Activated B cell treated with CpG ODN at 0.5 μM for 24 hours (primary cell): ENCODE results near the gene TNFRSF14. TPM values are rescaled to one million over a fixed set of nuclear protein-coding genes. Genes with fewer than 3 reads are reported as not detected.

ENCODE experiments used
- ATAC-seq: fragments of 200-7000 bp; cut with Tn5 transposase; one replicate; pipeline ENCODE4 v1.10.0; 2021; ENCODE audit warnings: low read depth, mild to moderate bottlenecking, moderate library complexity
- CTCF ChIA-PET: fragments of 350-600 bp; sonication (Branson Sonifier 250); formaldehyde crosslinking; loops from one replicate; lab custom pipeline; 2021; ENCODE audit warnings: antibody characterized with exemption; lab: Charles Lee
- POLR2A ChIA-PET: fragments of 350-600 bp; sonication (Branson Sonifier 250); formaldehyde crosslinking; loops from one replicate; lab custom pipeline; 2021; ENCODE audit warnings: antibody characterized with exemption; lab: Charles Lee
- DNase-seq: peaks from one replicate; pipeline ENCODE4 v3.0.0; 2022
- H3K27ac Mint-ChIP-seq: one replicate; pipeline ENCODE4 v1.8.0; 2020; ENCODE audit warnings: mixed read lengths
- H3K27me3 Mint-ChIP-seq: one replicate; pipeline ENCODE4 v1.8.0; 2021; ENCODE audit warnings: mixed read lengths
- H3K36me3 Mint-ChIP-seq: one replicate; pipeline ENCODE4 v1.8.0; 2021; ENCODE audit warnings: low read depth, mixed read lengths
- H3K4me1 Mint-ChIP-seq: one replicate; pipeline ENCODE4 v1.8.0; 2021; ENCODE audit warnings: mixed read lengths
- H3K4me3 Mint-ChIP-seq: one replicate; pipeline ENCODE4 v1.8.0; 2020; ENCODE audit warnings: mild to moderate bottlenecking, mixed read lengths
- H3K9me3 Mint-ChIP-seq: one replicate; pipeline ENCODE4 v1.8.0; 2020; ENCODE audit warnings: mixed read lengths
- intact Hi-C: fragments of 100-400 bp; cut with micrococcal nuclease; formaldehyde crosslinking; loops from one replicate; pipeline ENCODE4 v1.15.1; 2024
- total RNA-seq: library from RNA; stranded (reverse); gene quantifications from 2 replicates; pipeline ENCODE4 v1.2.3, GENCODE V29; 2022
- TF ChIP-seq, protein P1 (sequence below): fragments of 200-600 bp; IDR thresholded peaks from one replicate; pipeline ENCODE4 v1.8.0; 2022; ENCODE audit warnings: antibody characterized with exemption, mild to moderate bottlenecking

TNFRSF14 gene
- total RNA-seq, 1 donor from 2014 or later: 148 TPM

DNA sequence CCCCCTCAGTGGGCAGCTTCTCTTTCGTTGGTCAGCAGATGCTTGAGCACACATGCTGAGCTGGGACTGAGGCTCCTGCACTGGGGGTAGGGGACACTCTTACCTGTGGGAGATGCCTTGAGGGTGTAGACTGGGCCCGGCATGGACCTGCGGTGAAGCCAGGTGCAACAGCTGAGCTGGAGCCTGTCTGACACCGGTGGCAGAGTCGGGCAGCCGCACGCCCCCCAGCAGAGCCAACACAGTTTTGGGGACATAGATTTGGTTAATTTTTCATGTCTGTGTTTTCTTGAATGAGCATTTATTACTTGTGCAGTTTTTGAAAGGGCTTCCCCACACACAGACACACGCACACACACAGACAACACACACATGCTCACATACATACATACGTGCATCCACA, 20.2 kb upstream of the TNFRSF14 start:
- DNase-seq (no peak), ATAC-seq (no peak)
- TF ChIP-seq, protein P1, sequence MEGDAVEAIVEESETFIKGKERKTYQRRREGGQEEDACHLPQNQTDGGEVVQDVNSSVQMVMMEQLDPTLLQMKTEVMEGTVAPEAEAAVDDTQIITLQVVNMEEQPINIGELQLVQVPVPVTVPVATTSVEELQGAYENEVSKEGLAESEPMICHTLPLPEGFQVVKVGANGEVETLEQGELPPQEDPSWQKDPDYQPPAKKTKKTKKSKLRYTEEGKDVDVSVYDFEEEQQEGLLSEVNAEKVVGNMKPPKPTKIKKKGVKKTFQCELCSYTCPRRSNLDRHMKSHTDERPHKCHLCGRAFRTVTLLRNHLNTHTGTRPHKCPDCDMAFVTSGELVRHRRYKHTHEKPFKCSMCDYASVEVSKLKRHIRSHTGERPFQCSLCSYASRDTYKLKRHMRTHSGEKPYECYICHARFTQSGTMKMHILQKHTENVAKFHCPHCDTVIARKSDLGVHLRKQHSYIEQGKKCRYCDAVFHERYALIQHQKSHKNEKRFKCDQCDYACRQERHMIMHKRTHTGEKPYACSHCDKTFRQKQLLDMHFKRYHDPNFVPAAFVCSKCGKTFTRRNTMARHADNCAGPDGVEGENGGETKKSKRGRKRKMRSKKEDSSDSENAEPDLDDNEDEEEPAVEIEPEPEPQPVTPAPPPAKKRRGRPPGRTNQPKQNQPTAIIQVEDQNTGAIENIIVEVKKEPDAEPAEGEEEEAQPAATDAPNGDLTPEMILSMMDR: no peak
- Mint-ChIP-seq H3K36me3 (no peaks in the 10 kb centered on the region), H3K9me3 (no peaks in the 10 kb centered on the region), H3K4me3 (no peak overlapping the region), H3K4me1 (peaks cover 2% of the 10 kb centered on the region), H3K27ac (no peak overlapping the region), H3K27me3 (peaks cover 18% of the 10 kb centered on the region)
- intact Hi-C loops: no loop called here
- ChIA-PET CTCF (no interaction called here), POLR2A (interaction anchor here (0.6 to 3.1 kb wide), 3 partner anchors 9 to 50 kb away, joined by 3 to 10 read pairs (median 3); partner anchors contain the start of gene TNFRSF14)

DNA sequence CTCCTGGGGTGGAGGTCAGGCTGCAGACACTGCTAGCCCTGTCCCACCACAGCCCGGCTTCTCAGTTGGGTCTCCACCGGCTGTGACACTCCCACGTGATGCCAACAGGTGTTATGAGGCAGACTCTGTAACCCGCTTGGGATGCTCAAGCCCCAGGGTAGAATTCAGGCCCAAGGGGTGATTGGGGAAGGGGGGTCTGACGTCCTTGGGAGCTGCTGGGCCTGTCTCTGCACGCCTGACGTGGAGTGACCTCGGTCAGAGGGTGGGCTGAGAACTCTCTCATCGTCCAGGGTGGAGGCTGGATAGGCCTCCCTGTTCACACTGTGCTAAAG, 18.4 kb upstream of the TNFRSF14 start:
- TF ChIP-seq, protein P1: no peak
- POLR2A ChIA-PET: interaction anchor here (1.0 kb wide), 1 partner anchor 119 kb away, joined by 5 read pairs; no protein-coding TSS in a partner anchor
- Mint-ChIP-seq H3K36me3 (no peaks in the 10 kb centered on the region), H3K27me3 (peaks cover 15% of the 10 kb centered on the region), H3K27ac (no peak overlapping the region), H3K4me3 (no peak overlapping the region), H3K9me3 (no peaks in the 10 kb centered on the region), H3K4me1 (peaks cover 2% of the 10 kb centered on the region)
- CTCF ChIA-PET: no interaction called here
- intact Hi-C loops: no loop called here
- DNase-seq (no peak), ATAC-seq (no peak)

DNA sequence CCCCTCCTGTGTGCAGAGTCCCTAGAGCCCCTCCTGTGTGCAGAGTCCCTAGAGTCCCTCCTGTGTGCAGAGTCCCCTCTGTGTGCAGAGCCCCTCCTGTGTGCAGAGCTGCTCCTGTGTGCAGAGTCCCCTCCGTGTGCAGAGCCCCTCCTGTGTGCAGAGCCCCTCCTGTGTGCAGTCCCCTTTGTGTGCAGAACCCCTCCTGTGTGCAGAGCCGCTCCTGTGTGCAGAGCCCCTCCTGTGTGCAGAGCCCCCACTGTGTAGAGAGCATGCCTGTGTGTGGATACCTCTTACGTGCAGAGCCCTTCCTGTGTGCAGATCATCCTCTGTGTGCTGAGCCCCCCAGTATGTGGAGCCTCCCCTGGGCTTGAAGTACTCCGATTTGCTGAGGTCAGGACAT, 17.8 kb upstream of the TNFRSF14 start:
- DNase-seq: no peak
- TF ChIP-seq, protein P1: no peak
- ChIA-PET CTCF (no interaction called here), POLR2A (interaction anchor here (1.0 to 1.1 kb wide), 2 partner anchors 12 to 119 kb away, joined by 4 to 5 read pairs; partner anchors contain the start of gene PANK4)
- Mint-ChIP-seq H3K4me1 (peaks cover 2% of the 10 kb centered on the region), H3K36me3 (no peaks in the 10 kb centered on the region), H3K4me3 (no peak overlapping the region), H3K9me3 (no peaks in the 10 kb centered on the region), H3K27ac (no peak overlapping the region), H3K27me3 (peaks cover 12% of the 10 kb centered on the region)
- intact Hi-C loops: no loop called here
- ATAC-seq: no peak

DNA sequence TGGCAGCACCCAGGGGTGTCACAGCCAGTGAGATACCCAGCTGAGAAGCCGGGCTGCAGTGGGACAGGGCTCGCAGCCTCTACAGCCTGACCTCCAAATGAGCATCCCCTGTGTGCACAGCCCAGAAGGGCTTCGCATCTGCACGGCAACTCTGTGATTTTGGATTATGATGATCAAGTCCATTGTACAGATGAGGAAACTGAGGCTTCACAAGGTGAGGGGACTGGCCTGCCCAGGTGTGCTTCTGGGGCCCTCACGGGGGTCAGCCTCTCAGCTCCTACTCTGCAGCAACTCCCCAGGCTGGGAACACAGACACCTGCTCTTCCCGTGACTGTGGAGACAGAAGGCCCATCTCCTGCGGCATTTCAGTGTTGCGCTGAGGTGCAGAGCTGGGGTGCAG, 17.3 kb upstream of the TNFRSF14 start:
- Mint-ChIP-seq H3K27ac (no peak overlapping the region), H3K36me3 (no peaks in the 10 kb centered on the region), H3K4me3 (no peak overlapping the region), H3K9me3 (no peaks in the 10 kb centered on the region), H3K27me3 (peaks cover 11% of the 10 kb centered on the region), H3K4me1 (peaks cover 2% of the 10 kb centered on the region)
- ChIA-PET CTCF (no interaction called here), POLR2A (interaction anchor here (1.1 kb wide), 1 partner anchor 13 kb away, joined by 4 read pairs; the partner anchor contains the start of gene PANK4)
- no peak for DNase-seq
- ATAC-seq: no peak
- intact Hi-C loops: no loop called here
- TF ChIP-seq, protein P1: no peak

DNA sequence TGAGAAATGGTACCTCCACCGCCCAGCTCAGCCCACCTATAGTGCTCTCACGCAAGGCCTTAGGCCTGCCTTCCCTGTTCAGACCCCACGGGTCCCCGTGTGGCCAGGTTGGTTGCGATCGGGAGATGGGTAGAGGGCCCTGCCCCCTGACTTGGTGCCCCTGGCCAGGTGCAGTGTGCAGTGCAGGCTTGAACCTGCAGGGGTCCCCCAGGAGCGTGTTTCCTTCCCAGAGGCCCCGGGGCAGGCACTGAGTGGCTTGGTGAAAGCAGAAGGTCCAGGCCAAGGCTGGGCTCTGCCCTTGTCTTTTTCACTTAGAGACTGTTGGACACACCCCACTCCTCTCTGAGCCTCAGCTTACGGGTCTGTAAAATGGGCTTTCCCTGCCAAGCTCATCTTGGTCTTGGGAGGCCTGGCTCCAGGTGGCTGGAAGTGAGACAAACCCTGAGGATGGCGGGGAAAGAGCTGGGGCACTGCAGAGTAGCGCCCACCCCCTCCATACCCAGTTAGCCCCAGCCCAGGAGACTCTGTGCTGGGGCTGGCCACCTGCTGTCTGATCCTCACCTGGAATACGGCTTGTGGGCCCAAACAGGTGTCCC, 16.8 kb upstream of the TNFRSF14 start:
- DNase-seq (no peak), ATAC-seq (peak; percentile 77)
- Mint-ChIP-seq H3K36me3 (no peaks in the 10 kb centered on the region), H3K4me3 (no peak overlapping the region), H3K27ac (no peak overlapping the region), H3K4me1 (peaks cover 2% of the 10 kb centered on the region), H3K27me3 (peaks cover 8% of the 10 kb centered on the region), H3K9me3 (no peaks in the 10 kb centered on the region)
- TF ChIP-seq, protein P1: no peak
- POLR2A ChIA-PET: interaction anchor here (1.1 kb wide), 1 partner anchor 13 kb away, joined by 4 read pairs; the partner anchor contains the start of gene PANK4
- CTCF ChIA-PET: no interaction called here
- intact Hi-C loops: no loop called here
